HK-2 (cell line): ENCODE measurements around the gene ZBTB42.

Experiments used
- DNase-seq: peaks from one replicate; pipeline ENCODE4 v3.0.0-alpha.2; 2018; ENCODE audit not compliant: unreplicated experiment

ZBTB42 gene

GRCh38 chr14:104769324-104770071, 31.4 kb upstream of the ZBTB42 start:
- no peak for DNase-seq

GRCh38 chr14:104770072-104770579, 30.8 kb upstream of the ZBTB42 start:
- no peak for DNase-seq

DNA sequence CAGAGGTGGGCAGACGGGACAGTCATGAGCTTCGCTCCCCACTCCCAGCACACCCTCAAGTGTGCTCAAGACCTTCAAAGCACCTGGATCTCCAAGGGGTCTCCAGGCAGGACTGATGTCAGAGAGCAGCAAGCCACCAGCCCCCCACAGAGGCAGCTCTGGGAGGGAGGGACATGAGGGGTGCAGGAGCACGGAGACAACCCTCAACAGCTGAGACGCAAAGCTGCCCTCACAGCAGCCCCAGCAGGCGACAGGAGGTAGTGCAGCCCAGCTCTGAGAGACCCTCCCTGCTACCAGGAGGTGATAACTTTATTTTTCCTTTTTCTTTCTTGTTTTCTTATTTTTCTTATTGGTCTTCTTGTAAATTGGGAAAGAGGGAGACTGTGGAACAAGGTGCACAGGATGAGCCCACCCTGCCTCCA, 30.0 kb upstream of the ZBTB42 start:
- DNase-seq = no peak

- DNase-seq = no peak
Measured at GRCh38 chr14:104771374-104771773, 29.5 kb upstream of the ZBTB42 start.

GRCh38 chr14:104771918-104772706, 28.8 kb upstream of the ZBTB42 start:
- DNase-seq = no peak

- DNase-seq = no peak
Measured at GRCh38 chr14:104772707-104773504, 28.0 kb upstream of the ZBTB42 start.

DNA sequence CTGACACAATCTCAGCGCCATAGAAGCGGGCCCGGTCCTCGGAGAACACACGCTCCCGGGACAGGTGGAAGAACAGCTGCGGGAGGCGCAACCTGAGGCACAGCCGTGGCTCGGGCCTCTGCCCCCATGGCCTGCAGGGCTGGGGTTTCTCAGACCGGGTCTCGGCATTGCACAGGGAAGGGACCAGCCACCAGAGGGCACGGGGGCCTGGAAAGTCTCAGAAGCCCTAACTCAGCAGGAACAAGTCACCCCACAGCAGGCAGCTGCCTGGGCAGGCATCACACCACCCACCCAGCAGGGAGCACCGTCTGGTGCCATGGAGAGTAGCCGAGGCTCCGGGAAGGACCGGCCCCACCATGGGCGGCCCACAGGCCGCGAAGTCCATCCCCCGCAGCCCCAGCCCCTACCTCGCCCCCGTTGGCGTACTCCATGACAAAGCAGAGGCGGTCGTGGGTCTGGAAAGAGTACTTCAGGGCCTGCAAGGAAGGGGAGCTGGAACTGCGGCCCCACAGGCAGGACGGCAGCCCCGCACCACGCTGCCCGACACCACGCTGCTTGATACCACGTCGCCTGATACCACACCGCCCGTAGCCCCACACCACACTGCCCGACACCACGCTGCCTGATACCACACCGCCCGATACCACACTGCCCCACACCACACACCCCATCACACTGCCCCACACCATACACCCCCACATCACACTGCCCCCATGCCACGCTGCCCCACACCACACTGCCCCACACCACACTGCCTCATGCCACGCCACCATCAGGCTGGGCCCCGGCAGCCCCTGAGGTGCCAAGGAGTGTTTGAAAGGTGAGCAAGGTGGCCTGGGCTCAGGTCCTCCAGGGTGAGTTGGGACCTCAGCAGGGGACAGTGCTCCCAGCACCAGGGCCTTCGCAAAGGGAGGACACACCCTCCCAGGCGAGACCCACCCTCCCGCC, 27.1 kb upstream of the ZBTB42 start:
- no peak for DNase-seq

DNA sequence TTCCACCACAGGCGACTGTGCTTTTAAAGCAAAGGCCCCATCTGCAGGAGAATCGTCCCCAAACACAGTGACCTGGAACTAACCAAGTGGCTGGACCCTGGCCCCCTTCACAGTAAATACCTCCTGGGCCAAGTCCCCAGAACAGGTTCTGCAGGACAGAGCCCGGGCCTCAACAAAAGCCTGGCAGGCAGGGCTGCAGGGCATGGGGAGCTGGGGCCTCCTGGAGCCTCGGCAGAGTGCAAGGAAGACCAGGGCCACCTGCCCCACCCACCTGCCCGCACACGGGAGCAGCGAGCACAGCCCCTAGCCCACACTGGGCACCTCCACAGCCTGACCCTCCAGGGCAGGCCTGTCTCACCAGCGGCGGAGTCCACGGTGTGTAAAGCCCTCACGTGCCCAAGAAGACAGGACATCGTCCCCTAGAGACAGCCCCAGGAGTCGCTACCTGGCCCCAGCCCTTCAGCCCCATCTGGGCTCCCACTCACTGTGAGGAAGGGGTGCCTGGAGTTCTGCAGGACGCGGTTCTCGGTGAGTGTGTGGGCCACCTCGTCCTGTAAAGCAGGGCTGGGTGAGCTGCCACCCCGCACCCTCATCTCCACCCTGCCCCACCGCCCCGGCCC, 26.3 kb upstream of the ZBTB42 start:
- no peak for DNase-seq

- no peak for DNase-seq
Measured at GRCh38 chr14:104775073-104775489, 25.8 kb upstream of the ZBTB42 start.

GRCh38 chr14:104776481-104776880, 24.4 kb upstream of the ZBTB42 start:
- DNase-seq = no peak

- no peak for DNase-seq
Measured at GRCh38 chr14:104776961-104777807, 23.7 kb upstream of the ZBTB42 start.

DNA sequence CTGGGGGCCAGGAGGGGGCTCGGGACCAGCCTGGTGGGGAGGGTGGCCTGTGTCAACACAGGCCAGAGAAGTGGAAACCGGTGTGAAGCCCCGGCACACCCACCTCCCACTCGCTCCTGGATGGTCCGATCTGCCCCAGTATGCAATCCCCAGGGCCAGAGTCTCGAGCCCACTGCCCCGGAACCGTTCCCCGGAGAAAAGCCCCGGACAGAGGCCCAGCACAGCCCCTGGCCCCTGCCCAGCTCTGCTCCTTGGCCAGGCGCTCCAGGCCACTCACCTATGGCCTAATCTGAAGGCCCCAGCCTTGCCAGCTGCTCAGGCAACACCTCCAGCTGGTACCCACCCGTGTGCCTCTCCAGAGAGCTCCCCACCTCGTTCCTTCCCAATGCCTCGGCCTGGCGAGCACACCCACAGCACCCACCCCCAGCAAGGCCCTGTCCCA, 23.1 kb upstream of the ZBTB42 start:
- no peak for DNase-seq

DNA sequence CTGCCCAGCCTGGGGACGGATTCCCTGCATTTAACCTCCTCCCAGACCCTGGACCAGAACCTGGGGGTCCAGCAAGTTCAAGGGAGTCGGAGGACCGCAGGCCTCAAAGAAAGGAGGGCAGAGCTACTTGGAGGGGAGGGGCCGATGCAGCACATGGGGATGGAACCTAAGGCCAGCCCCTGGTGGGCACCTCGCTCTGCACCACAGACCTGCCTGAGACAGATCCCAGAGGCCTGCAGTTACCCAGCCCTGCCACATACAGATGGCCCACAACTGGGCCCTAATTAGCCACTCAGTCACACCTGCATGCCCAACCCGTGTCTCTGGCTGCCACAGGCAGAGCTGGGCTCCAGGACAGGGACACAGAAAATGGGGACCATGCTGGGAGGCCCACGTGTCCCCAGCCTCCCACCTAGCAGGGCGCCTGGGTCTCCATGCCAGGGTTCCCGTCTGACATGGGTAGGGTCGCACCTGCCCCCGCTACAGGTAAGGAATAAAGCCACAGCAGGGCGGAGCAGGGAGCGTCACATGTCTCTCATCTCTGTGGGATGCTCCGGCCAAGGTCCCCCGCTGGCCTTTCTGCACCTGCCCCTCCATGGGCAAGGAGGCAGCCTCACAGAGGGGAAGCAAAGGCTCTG, 22.1 kb upstream of the ZBTB42 start:
- no peak for DNase-seq

DNA sequence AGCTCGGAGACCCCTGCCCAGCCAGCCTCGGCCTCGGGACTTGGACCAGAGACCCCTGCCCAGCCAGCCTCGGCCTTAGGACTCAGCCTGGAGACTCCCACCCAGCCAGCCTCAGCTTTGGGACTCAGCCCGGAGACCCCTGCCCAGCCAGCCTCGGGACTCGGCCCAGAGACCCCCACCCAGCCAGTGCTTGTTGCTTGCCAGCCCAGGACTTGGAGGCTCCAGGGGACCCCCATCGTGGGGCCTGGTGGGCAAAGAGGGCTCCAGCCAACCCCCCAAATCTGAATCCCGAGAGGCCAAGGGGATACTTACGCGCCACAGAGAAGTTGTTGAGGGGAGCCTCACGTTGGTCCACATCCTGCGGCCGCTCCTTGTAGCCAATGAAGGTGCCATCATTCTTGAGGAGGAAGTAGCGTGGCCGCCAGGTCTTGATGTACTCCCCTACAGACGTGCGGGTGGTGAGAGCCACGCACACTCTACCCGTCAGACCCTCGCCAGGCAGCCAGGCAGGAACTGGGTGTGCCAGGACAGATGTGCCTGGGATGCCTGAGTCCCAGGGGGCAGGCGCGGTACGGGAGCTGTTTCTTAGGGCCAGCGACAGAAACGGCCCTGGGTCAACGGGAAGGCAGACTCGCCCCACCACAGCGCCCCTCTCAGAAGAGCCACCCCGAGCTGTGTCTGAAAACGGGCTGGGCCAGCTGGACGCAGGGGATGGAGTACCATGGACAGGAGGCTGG, 21.0 kb upstream of the ZBTB42 start:
- no peak for DNase-seq

DNA sequence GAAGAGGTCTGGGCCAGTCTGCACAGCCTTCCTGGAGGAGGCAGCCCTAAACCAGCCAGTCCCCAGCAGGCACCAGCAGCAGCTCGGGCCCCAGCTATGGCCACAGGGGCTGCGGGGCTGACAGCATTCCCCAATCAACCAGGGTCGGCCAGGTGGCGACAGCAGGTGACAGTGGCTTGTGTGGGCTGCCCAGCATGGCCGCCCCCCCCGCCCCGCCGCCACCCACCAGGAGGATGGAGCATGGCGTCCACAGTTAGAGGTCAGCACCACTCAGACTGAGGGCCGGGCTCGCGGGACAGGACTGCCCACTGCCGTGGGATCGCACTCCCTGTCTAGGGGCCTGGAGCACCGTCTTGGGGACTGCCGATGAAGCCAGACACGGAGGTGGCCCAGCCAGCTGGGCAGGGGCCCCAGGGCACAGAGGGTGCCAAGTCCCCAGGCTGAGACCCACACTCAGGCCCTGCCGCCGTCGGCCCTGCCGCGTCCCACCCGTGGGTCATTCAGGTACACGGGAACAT, 20.3 kb upstream of the ZBTB42 start:
- DNase-seq = no peak

GRCh38 chr14:104781271-104782077, 19.4 kb upstream of the ZBTB42 start:
- no peak for DNase-seq

GRCh38 chr14:104782086-104782807, 18.7 kb upstream of the ZBTB42 start:
- DNase-seq = no peak
